Mammary epithelial cell (primary cell): ENCODE data around the gene SLIT3.

Experiments used
- EZH2 ChIP-seq: IDR thresholded peaks from 2 replicates; pipeline ENCODE4 v1.6.1; 2012; ENCODE audit warnings: low read length, inconsistent platforms, borderline replicate concordance
- TF ChIP-seq, protein P1 (sequence below), 2 donors: IDR thresholded peaks in 1 of 2; conservative IDR thresholded peaks in 1 of 2; 2 replicates each; pipeline ENCODE4 v1.5.1; 2011 to 2012; ENCODE audit warnings: inconsistent platforms in 2 of 2, low read length in 2 of 2, mild to moderate bottlenecking in 2 of 2, control low read depth in 1 of 2, low read depth in 1 of 2; ENCODE audit not compliant: insufficient read depth in 1 of 2; ENCODE audit errors: extremely low read depth in 1 of 2

DNA sequence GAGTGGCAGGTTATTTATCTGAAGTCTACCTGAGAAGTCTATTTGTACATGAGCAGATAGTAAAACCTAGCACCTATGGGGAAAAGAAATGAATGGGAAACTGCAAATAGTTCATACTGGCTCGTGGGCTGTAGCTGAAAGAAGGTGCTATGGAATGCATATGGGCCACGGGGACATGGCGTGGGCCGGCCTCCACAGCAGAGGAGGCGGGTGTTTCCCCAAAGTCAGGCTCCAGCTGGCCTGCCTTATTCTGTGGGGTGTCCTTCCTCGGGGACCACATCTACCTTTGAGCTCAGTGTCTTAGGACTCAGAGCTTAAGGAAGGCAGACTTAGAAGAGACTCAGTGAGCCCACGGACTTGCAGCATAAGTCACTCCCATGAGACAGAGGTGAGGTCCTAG is 371.3 kb downstream of the SLIT3 start:
- no peak for TF ChIP-seq EZH2
- TF ChIP-seq, protein P1, sequence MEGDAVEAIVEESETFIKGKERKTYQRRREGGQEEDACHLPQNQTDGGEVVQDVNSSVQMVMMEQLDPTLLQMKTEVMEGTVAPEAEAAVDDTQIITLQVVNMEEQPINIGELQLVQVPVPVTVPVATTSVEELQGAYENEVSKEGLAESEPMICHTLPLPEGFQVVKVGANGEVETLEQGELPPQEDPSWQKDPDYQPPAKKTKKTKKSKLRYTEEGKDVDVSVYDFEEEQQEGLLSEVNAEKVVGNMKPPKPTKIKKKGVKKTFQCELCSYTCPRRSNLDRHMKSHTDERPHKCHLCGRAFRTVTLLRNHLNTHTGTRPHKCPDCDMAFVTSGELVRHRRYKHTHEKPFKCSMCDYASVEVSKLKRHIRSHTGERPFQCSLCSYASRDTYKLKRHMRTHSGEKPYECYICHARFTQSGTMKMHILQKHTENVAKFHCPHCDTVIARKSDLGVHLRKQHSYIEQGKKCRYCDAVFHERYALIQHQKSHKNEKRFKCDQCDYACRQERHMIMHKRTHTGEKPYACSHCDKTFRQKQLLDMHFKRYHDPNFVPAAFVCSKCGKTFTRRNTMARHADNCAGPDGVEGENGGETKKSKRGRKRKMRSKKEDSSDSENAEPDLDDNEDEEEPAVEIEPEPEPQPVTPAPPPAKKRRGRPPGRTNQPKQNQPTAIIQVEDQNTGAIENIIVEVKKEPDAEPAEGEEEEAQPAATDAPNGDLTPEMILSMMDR (conservative IDR thresholded peaks at IDR 0.05 in 1 of 2, IDR thresholded peaks at IDR 0.05 in 1 of 2; ENCODE audit: extremely low read depth in 1 of 2, insufficient read depth in 1 of 2, low read depth in 1 of 2, low read length in 2 of 2) = no peak
